Measurements from ENCODE around the gene SNURF.
"Not testable (repeated sequence)": the region's sequence is repeated elsewhere in the genome, so short reads cannot be mapped to it uniquely, and the experiment has no call there.

Gene SNURF

DNA sequence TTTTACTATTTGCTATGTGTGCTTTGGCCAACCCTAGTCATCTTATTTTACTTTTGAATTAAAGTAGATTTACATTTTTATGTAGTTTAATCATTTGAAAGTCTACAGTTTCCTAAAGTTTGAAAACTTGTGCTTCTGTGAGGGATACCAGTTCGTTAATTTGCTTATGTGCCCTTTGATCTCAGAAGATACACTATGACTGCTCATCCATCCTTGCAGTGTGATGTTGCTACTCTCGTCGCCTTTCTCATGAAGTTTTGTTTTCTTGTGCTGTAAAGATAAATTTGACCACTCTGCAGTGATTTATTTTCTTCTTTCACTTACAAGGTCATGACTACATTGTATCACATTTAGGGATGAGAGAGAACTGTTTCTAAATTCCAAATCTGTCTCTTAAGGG, 16.3 kb downstream of the SNURF start:
- no peak for DNase-seq (ENCODE audit: low read depth)

DNA sequence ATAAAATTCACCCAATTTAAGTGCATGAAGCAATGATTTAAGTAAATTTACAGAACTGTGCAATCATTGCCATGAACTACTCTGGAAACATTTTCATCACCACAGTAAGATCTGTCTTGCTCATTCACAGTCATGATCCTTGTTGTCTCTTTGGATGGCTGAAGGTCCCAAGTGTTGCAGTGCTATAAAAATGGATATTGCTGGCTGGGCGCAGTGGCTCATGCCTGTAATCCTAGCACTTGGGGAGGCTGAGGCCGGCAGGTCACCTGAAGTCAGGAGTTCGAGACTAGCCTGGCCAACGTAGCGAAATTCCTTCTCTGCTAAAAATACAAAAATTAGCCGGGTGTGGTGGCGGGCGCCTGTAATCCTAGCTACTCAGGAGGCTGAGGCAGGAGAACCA, 17.0 kb downstream of the SNURF start:
- DNase-seq (ENCODE audit: low read depth) = no peak

DNA sequence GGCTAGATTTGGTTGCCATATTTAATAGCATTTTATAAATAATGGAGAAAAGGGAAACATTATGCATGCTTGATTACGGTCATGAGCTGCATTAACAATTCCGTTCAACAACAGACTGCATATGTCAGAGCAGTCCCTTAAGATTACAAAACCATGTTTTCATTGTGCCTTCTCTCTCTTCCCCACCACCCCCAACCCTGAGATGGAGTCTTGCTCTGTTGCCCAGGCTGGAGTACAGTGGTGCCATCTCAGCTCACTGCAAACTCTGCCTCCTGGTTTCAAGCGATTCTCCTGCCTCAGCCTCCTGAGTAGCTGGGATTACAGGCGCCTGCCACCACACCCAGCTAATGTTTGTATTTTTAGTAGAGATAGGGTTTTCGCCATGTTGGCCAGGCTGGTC, 17.9 kb downstream of the SNURF start:
- DNase-seq (ENCODE audit: low read depth) = not testable (repeated sequence)

DNA sequence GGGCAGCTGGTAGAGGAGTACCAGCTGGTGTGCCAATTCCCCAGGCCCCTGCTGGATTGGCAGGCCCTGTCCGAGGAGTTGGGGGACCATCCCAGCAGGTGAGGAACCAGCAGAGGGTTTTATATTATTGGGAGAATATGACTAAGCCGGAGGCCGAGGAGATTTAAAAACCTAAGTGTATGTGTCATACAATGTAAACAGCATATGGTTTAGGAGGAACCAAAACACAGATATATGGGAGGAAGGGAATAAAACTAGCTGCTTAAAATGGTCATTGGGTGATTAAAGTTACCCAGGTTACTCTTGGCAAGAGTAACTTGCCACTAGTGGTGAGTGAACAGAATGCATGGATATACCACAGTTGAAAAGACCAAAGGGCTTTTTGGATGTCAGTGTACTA, 22.1 kb downstream of the SNURF start:
- DNase-seq (ENCODE audit: low read depth) = no peak

DNA sequence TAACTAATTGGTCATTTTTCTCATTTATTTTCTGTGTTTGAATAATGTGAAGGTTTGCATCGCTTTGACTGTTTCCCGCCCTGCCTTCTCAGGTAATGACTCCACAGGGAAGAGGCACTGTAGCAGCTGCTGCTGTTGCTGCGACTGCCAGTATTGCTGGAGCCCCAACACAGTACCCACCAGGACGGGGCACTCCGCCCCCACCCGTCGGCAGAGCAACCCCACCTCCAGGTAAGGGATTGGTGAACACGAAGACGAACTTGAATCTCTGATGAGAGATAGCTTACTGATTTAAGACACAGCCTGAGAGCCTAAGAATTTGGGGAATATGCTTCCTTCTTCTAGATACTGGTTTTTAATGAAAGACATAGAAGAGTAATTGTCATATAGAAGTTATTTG, 22.9 kb downstream of the SNURF start:
- DNase-seq (ENCODE audit: low read depth) = no peak

DNA sequence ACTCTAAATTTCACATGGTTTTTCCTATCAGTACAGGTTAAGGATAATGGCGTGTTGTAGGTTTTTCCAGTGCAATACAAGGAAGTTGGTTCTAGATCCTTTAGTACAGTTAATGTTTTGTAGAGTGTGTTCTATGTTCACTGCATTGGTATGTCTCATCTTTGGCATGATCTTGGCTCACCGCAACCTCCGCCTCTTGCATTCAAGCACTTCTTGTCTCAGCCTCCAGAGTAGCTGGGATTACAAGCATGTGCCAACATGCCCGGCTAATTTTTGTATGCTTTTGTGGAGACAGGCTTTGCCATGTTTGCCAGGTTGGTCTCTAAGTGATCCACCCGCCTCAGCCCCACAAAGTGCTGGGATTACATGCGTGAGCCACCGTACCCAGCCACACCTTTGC, 30.4 kb downstream of the SNURF start:
- no peak for DNase-seq (ENCODE audit: low read depth)

DNA sequence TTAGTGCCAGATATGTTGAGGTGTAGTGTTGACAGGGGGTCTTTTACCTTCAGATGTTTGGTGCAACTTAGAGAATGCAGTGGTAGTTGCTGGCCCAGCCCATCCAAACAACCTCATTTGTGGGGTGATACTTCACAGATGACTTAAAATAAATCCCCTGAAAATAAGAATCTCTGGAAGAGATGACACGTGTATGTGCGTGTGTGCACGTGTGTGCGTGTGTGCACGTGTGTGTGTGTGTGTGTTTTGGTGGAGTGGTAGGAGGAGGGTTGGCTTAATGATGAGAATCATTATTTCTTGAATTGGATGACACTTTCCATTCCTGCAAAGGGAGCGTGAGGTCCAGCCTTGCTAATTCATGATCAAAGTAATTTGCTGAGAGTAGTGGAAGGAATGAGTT, 31.9 kb downstream of the SNURF start:
- no peak for DNase-seq (ENCODE audit: low read depth)

Data from HS-27A (cell line).